Right lobe of liver (tissue), 4 donors: ENCODE measurements around the gene RPS21.

Source experiments
- CTCF ChIP-seq, 4 donors: fragments of 200-600 bp in 3 of 4; fragments of 450-650 bp in 1 of 4; IDR thresholded peaks; one replicate each; pipeline versions ENCODE4 v1.5.1 to v1.8.0; 2016 to 2022; ENCODE audit warnings: antibody characterized with exemption in 4 of 4, mild to moderate bottlenecking in 2 of 4
- POLR2A ChIP-seq: fragments of 450-650 bp; IDR thresholded peaks from one replicate; pipeline ENCODE4 v1.6.1; 2017; ENCODE audit warnings: antibody characterized with exemption, mild to moderate bottlenecking
- donor health status: DM: no; HTN: no; CAD: no.
- donor health status: DM: no; HTN: no; CAD: no.
- donor health status: DM: no; HTN: yes; CAD: no.

- TF ChIP-seq CTCF (IDR thresholded peaks at IDR 0.05): no peak
- no peak for TF ChIP-seq POLR2A
Measured at GRCh38 chr20:62405981-62406513, 19.1 kb downstream of the RPS21 start.
